GM10266 (cell line): ENCODE data around the gene SH3PXD2B.

Experiments
- DNase-seq: peaks from one replicate; pipeline ENCODE4 v3.0.0; 2012; ENCODE audit errors: extremely low spot score
- CTCF ChIP-seq: IDR thresholded peaks from 2 replicates; pipeline ENCODE4 v1.5.1; 2012; ENCODE audit warnings: mild to moderate bottlenecking, low read depth; ENCODE audit not compliant: control insufficient read depth, insufficient read depth; ENCODE audit errors: missing control alignments

Gene SH3PXD2B

GRCh38 chr5:172380987-172381643, 73.2 kb downstream of the SH3PXD2B start:
- TF ChIP-seq CTCF: no peak

GRCh38 chr5:172380301-172380986, 73.9 kb downstream of the SH3PXD2B start:
- no peak for TF ChIP-seq CTCF
- no peak for DNase-seq

More at GRCh38 chr5:172380987-172381643, 73.2 kb downstream of the SH3PXD2B start:
- no peak for DNase-seq

GRCh38 chr5:172379481-172379880, 74.8 kb downstream of the SH3PXD2B start:
- DNase-seq: no peak
- no peak for TF ChIP-seq CTCF

GRCh38 chr5:172377856-172378255, 76.5 kb downstream of the SH3PXD2B start:
- no peak for TF ChIP-seq CTCF
- no peak for DNase-seq

- no peak for DNase-seq
- no peak for TF ChIP-seq CTCF
Measured at GRCh38 chr5:172377438-172377837, 76.9 kb downstream of the SH3PXD2B start.

- no peak for TF ChIP-seq CTCF
- DNase-seq: no peak
Measured at GRCh38 chr5:172374783-172375182, 79.5 kb downstream of the SH3PXD2B start.

- DNase-seq: no peak
- no peak for TF ChIP-seq CTCF
Measured at GRCh38 chr5:172373680-172374079, 80.6 kb downstream of the SH3PXD2B start.
